ENCODE data around the gene MAPT. TPM values are rescaled to one million over a fixed set of nuclear protein-coding genes. Genes with fewer than 3 reads are reported as not detected.

Gene MAPT
- total and polyA plus RNA-seq, 2 of the 13 experiments (the other 11 are each of a cell fraction or from before 2014, with no cell fraction given), result 2.1 to 2.8 TPM

GRCh38 chr17:45915263-45915662 lies 20.9 kb downstream of the MAPT start (continued):
- TF ChIP-seq ZNF646 (CRISPR knock-in tag; IDR thresholded peaks at IDR 0.05) (peak; percentile 88), SOX13 (IDR thresholded peaks at IDR 0.05) (no peak), SOX13 (CRISPR knock-in tag; conservative IDR thresholded peaks at IDR 0.05 in 1 of 2, IDR thresholded peaks at IDR 0.05 in 1 of 2) (no peak), NFE2L1 (CRISPR knock-in tag; IDR thresholded peaks at IDR 0.05; ENCODE audit: borderline replicate concordance) (no peak)

GRCh38 chr17:45917081-45917480 lies 22.7 kb downstream of the MAPT start:
- in situ Hi-C loops (cut with HindIII; ENCODE audit: extremely low pct_ligation_motif_present, low pct_unique_long_range_greater_than_20kb) (no loop called here), intact Hi-C loops (cut with micrococcal nuclease; ENCODE audit: unreplicated experiment) (no loop called here)
- 89% methylated on average over 7 of the region's 7 CpGs for WGBS (ENCODE audit: low lambda C conversion rate)
- peaks cover 7% of the 10 kb centered on the region for H3K9me3 ChIP-seq (ENCODE audit: low read length)
- H4K20me1 ChIP-seq (ENCODE audit: insufficient read depth, low read length), result no peaks in the 10 kb centered on the region
- H3K79me2 ChIP-seq (ENCODE audit: insufficient read depth, low read length), result no peaks in the 10 kb centered on the region
- ATAC-seq, result no peak
- no peak for DNase-seq (ENCODE audit: low spot score)
- H3K27ac ChIP-seq (ENCODE audit: extremely low read length, insufficient read depth, low read length), result no peak overlapping the region
- H3K36me3 ChIP-seq (replicated peaks in 1 of 2; ENCODE audit: control insufficient read depth in 1 of 2, insufficient read depth in 2 of 2, low read length in 2 of 2), result 0 out of 5 replicates have a peak, but pooled peaks cover 0 to 3% of the 10 kb centered on the region in 2 experiments
- H2AFZ ChIP-seq (ENCODE audit: low read length), result no peak overlapping the region
- H3K27me3 ChIP-seq (ENCODE audit: control insufficient read depth in 1 of 2, insufficient read depth in 2 of 2, low read length in 2 of 2), result no peaks in the 10 kb centered on the region
- no TSS peak for BruUV-seq (replicated peaks)
- ChIA-PET POLR2A (no interaction called here), CTCF (ENCODE audit: low intra/inter-chr PET ratio, low total read pairs) (no interaction called here)
- no peak for FAIRE-seq
- peaks cover 10% of the 10 kb centered on the region; the same call in 1 of the 2 replicates for H3K4me1 ChIP-seq (ENCODE audit: insufficient read depth, low read length)
- no peak overlapping the region for H3K9ac ChIP-seq (ENCODE audit: insufficient read depth, low read depth, low read length)
- H3K4me3 ChIP-seq (replicated peaks in 1 of 3; ENCODE audit: insufficient read depth in 1 of 3, low read depth in 2 of 3, low read length in 3 of 3), result no peak overlapping the region
- H3K4me2 ChIP-seq (ENCODE audit: low read depth, low read length), result no peak overlapping the region
- no peak for TF ChIP-seq ZNF547 (CRISPR knock-in tag; IDR thresholded peaks at IDR 0.05)
- TF ChIP-seq KDM5B (CRISPR knock-in tag; IDR thresholded peaks at IDR 0.05; ENCODE audit: borderline replicate concordance), result no peak
- TF ChIP-seq SOX6 (IDR thresholded peaks at IDR 0.05), result no peak
- no peak for TF ChIP-seq SOX6 (CRISPR knock-in tag; IDR thresholded peaks at IDR 0.05)
- no peak for TF ChIP-seq MXD1 (CRISPR knock-in tag; IDR thresholded peaks at IDR 0.05)
- TF ChIP-seq ZBTB14 (CRISPR knock-in tag; IDR thresholded peaks at IDR 0.05), result no peak
- TF ChIP-seq PATZ1 (CRISPR knock-in tag; IDR thresholded peaks at IDR 0.05), result no peak
- no peak for TF ChIP-seq HNF4A (CRISPR knock-in tag; IDR thresholded peaks at IDR 0.05)

Measured in HepG2 (cell line).